Measurements from ENCODE around the gene GABBR2. TPM values are rescaled to one million over a fixed set of nuclear protein-coding genes. Genes with fewer than 3 reads are reported as not detected.

The GABBR2 gene
- polyA plus RNA-seq, 6 donors from 2014 or later, result not detected

GRCh38 chr9:98383758-98384157 lies 325.0 kb downstream of the GABBR2 start:
- Mint-ChIP-seq H3K9me3 (no peaks in the 10 kb centered on the region), H3K27me3 (no peaks in the 10 kb centered on the region), H3K4me1 (peaks cover 34 to 49% (median 37%) of the 10 kb centered on the region in 3 donors), H3K27ac (no peak overlapping the region), H3K36me3 (no peaks in the 10 kb centered on the region), H3K4me3 (no peak overlapping the region)
- DNase-seq, result no peak
- ATAC-seq (ENCODE audit: low read depth in 2 of 2), result no peak

- peaks cover 37 to 50% (median 46%) of the 10 kb centered on the region in 3 donors for H3K4me1 Mint-ChIP-seq
- DNase-seq, result peak; percentile 34
- H3K27ac Mint-ChIP-seq, result peak overlapping the region in 5 of 6 donors; percentile 57 to 90 (median 75)
- H3K9me3 Mint-ChIP-seq, result no peaks in the 10 kb centered on the region
- ATAC-seq (ENCODE audit: low read depth in 2 of 2), result peak; percentile 63 to 65
- peak overlapping the region in 4 of 8 donors; percentile 49 to 86 (median 62) for H3K4me3 Mint-ChIP-seq
- no peaks in the 10 kb centered on the region for H3K36me3 Mint-ChIP-seq
- H3K27me3 Mint-ChIP-seq, result no peaks in the 10 kb centered on the region
Observed at GRCh38 chr9:98381311-98382103, 327.2 kb downstream of the GABBR2 start.

- Mint-ChIP-seq H3K4me1 (peaks cover 33 to 44% (median 44%) of the 10 kb centered on the region in 3 donors), H3K27me3 (no peaks in the 10 kb centered on the region), H3K36me3 (no peaks in the 10 kb centered on the region), H3K9me3 (no peaks in the 10 kb centered on the region), H3K4me3 (peak overlapping the region in 6 of 8 donors; percentile 42 to 85 (median 56)), H3K27ac (peak overlapping the region; percentile 16 to 90 (median 50))
- DNase-seq, result peak; percentile 47
- ATAC-seq (ENCODE audit: low read depth in 2 of 2), result peak; percentile 60 to 65
Observed at GRCh38 chr9:98380065-98380681, 328.6 kb downstream of the GABBR2 start.

- H3K4me1 Mint-ChIP-seq, result peaks cover 37 to 50% (median 47%) of the 10 kb centered on the region in 3 donors
- H3K9me3 Mint-ChIP-seq, result no peaks in the 10 kb centered on the region
- H3K27ac Mint-ChIP-seq, result peak overlapping the region in 5 of 6 donors; percentile 60 to 90 (median 66)
- H3K36me3 Mint-ChIP-seq, result no peaks in the 10 kb centered on the region
- DNase-seq (no peak), ATAC-seq (ENCODE audit: low read depth in 2 of 2) (no peak)
- H3K27me3 Mint-ChIP-seq, result no peaks in the 10 kb centered on the region
- H3K4me3 Mint-ChIP-seq, result peak overlapping the region in 3 of 8 donors; percentile 39 to 53 (median 53)
Observed at GRCh38 chr9:98379572-98379971, 329.2 kb downstream of the GABBR2 start.

- Mint-ChIP-seq H3K27ac (no peak overlapping the region), H3K4me1 (peaks cover 37 to 51% (median 51%) of the 10 kb centered on the region in 3 donors), H3K4me3 (no peak overlapping the region), H3K27me3 (no peaks in the 10 kb centered on the region), H3K36me3 (no peaks in the 10 kb centered on the region), H3K9me3 (no peaks in the 10 kb centered on the region)
- ATAC-seq (ENCODE audit: low read depth in 2 of 2), result no peak
- no peak for DNase-seq
Observed at GRCh38 chr9:98378794-98379193, 329.9 kb downstream of the GABBR2 start.

GRCh38 chr9:98378206-98378780 lies 330.4 kb downstream of the GABBR2 start:
- H3K4me1 Mint-ChIP-seq, result peaks cover 37 to 51% (median 51%) of the 10 kb centered on the region in 3 donors
- no peak for DNase-seq
- no peak overlapping the region for H3K4me3 Mint-ChIP-seq
- H3K27ac Mint-ChIP-seq, result peak overlapping the region in 3 of 6 donors; percentile 32 to 81 (median 57)
- ATAC-seq (ENCODE audit: low read depth in 2 of 2), result no peak
- no peaks in the 10 kb centered on the region for H3K27me3 Mint-ChIP-seq
- no peaks in the 10 kb centered on the region for H3K9me3 Mint-ChIP-seq
- H3K36me3 Mint-ChIP-seq, result no peaks in the 10 kb centered on the region

- Mint-ChIP-seq H3K36me3 (no peaks in the 10 kb centered on the region), H3K9me3 (no peaks in the 10 kb centered on the region), H3K27me3 (no peaks in the 10 kb centered on the region), H3K4me1 (peaks cover 20 to 34% (median 34%) of the 10 kb centered on the region in 3 donors), H3K27ac (peak overlapping the region; percentile 16 to 75 (median 52)), H3K4me3 (peak overlapping the region in 5 of 8 donors; percentile 0 to 64 (median 4))
- DNase-seq (peak; percentile 52), ATAC-seq (ENCODE audit: low read depth in 2 of 2) (peak; percentile 89 to 91)
Observed at GRCh38 chr9:98375138-98375726, 333.5 kb downstream of the GABBR2 start.

- Mint-ChIP-seq H3K27ac (peak overlapping the region in 4 of 6 donors; percentile 16 to 75 (median 45)), H3K4me1 (peaks cover 15 to 30% (median 28%) of the 10 kb centered on the region in 3 donors), H3K4me3 (peak overlapping the region in 1 of 8 donors; percentile 64), H3K9me3 (no peaks in the 10 kb centered on the region), H3K36me3 (no peaks in the 10 kb centered on the region), H3K27me3 (no peaks in the 10 kb centered on the region)
- no peak for DNase-seq
- no peak for ATAC-seq (ENCODE audit: low read depth in 2 of 2)
Observed at GRCh38 chr9:98374385-98375051, 334.2 kb downstream of the GABBR2 start.

GRCh38 chr9:98373609-98374008 lies 335.1 kb downstream of the GABBR2 start:
- peak overlapping the region in 1 of 6 donors; percentile 27 for H3K27ac Mint-ChIP-seq
- no peak overlapping the region for H3K4me3 Mint-ChIP-seq
- ATAC-seq (ENCODE audit: low read depth in 2 of 2) (no peak), DNase-seq (no peak)
- peaks cover 12 to 30% (median 21%) of the 10 kb centered on the region in 3 donors for H3K4me1 Mint-ChIP-seq
- H3K27me3 Mint-ChIP-seq, result no peaks in the 10 kb centered on the region
- no peaks in the 10 kb centered on the region for H3K9me3 Mint-ChIP-seq
- H3K36me3 Mint-ChIP-seq, result no peaks in the 10 kb centered on the region

- DNase-seq (no peak), ATAC-seq (ENCODE audit: low read depth in 2 of 2) (no peak)
- H3K4me1 Mint-ChIP-seq, result peaks cover 10 to 19% (median 17%) of the 10 kb centered on the region in 3 donors
- H3K27me3 Mint-ChIP-seq, result peaks cover 0 to 11% (median 5%) of the 10 kb centered on the region in 3 donors
- peaks cover 0 to 4% (median 1%) of the 10 kb centered on the region in 7 donors for H3K9me3 Mint-ChIP-seq
- peak overlapping the region in 1 of 6 donors; percentile 27 for H3K27ac Mint-ChIP-seq
- H3K36me3 Mint-ChIP-seq, result peaks cover 0 to 4% of the 10 kb centered on the region in 2 donors
- no peak overlapping the region for H3K4me3 Mint-ChIP-seq
Observed at GRCh38 chr9:98372077-98372836, 336.5 kb downstream of the GABBR2 start.

- no peak for ATAC-seq (ENCODE audit: low read depth in 2 of 2)
Observed at GRCh38 chr9:98370976-98371315, 337.8 kb downstream of the GABBR2 start.

GRCh38 chr9:98370300-98370975 lies 338.3 kb downstream of the GABBR2 start:
- Mint-ChIP-seq H3K4me1 (peaks cover 6 to 12% (median 10%) of the 10 kb centered on the region in 3 donors), H3K27ac (peak overlapping the region in 1 of 6 donors; percentile 36), H3K27me3 (peaks cover 0 to 19% (median 5%) of the 10 kb centered on the region in 3 donors), H3K9me3 (peaks cover 0 to 21% (median 15%) of the 10 kb centered on the region in 7 donors), H3K36me3 (peaks cover 0 to 9% of the 10 kb centered on the region in 2 donors), H3K4me3 (no peak overlapping the region)
- ATAC-seq (ENCODE audit: low read depth in 2 of 2) (no peak), DNase-seq (no peak)

More at GRCh38 chr9:98370976-98371315, 337.8 kb downstream of the GABBR2 start:
- no peak for DNase-seq
- Mint-ChIP-seq H3K9me3 (peaks cover 0 to 16% (median 10%) of the 10 kb centered on the region in 7 donors), H3K4me1 (peaks cover 9 to 17% (median 15%) of the 10 kb centered on the region in 3 donors), H3K36me3 (peaks cover 0 to 8% of the 10 kb centered on the region in 2 donors), H3K27ac (peak overlapping the region in 1 of 6 donors; percentile 55), H3K4me3 (no peak overlapping the region), H3K27me3 (peaks cover 0 to 19% (median 5%) of the 10 kb centered on the region in 3 donors)

Measured in naive B cell (primary cell).